ENCODE measurements around the gene TMEM202.
"Not testable (repeated sequence)": the region's sequence is repeated elsewhere in the genome, so short reads cannot be mapped to it uniquely, and the experiment has no call there.

TMEM202 gene

DNA sequence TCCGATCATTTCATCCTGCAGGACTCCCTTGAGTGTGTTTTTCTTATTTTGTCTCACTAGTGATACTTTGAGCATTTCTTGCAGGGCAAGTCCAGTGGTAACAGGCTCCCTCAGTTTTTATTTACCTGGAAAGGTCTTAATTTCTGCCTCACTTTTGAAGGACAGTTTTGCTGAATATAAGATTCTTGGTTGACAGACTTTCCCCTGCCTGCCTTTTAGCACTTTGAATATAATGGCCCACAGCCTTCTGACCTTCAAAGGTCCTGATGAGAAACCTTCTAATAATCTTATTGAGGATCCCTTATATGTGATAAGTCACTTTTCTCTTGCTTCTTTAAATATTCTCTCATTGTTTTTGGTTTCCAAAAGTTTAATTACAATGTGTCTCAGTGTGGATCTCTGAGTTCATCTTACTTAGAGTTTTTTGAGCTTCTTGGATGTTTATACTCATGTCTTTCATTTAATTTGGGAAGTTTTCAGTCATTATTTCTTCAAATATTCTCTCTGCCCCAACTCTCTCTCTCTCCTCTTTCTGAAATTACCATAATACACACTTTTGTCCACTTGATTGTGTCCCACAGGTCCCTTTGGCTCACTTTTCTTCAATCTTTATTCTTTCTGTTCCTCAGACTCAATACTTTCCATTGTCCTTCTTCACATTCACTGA, 39.7 kb downstream of the TMEM202 start (continued):
- TF ChIP-seq PPARA (CRISPR knock-in tag; IDR thresholded peaks at IDR 0.05; ENCODE audit: borderline replicate concordance), result no peak

DNA sequence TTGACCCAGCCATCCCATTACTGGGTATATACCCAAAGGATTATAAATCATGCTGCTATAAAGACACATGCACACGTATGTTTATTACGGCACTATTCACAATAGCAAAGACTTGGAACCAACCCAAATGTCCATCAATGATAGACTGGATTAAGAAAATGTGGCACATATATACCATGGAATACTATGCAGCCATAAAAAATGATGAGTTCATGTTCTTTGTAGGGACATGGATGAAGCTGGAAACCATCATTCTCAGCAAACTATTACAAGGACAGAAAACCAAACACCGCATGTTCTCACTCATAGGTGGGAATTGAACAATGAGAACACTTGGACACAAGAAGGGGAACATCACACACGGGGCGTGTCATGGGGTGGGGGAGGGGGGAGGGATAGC, 44.7 kb downstream of the TMEM202 start:
- ATAC-seq, result not testable (repeated sequence)

DNA sequence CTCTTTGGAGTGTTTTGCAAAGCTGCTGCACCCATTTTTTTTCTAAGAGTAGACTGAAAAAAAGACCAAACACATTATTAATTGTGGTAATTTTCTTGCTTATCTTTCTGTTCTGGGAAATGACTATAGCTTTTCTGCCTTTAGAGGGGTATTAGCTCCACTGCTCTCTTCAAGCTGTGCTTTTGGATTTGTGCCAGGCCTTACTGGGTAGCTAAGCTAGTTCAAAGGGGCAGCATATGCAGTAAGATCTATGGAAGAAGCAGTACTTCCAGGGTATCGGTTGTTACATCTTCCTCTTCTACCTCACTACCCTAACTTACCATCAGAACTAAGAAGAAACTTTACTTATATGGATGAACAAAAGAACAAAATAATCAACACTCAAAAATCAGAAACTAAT, 47.3 kb downstream of the TMEM202 start:
- no peak for TF ChIP-seq GLIS3 (CRISPR knock-in tag; IDR thresholded peaks at IDR 0.05)
- TF ChIP-seq ZNF565 (CRISPR knock-in tag; conservative IDR thresholded peaks at IDR 0.05; ENCODE audit: low read depth), result no peak
- TF ChIP-seq ZC3H10 (CRISPR knock-in tag; IDR thresholded peaks at IDR 0.05), result no peak
- no peak for TF ChIP-seq RARB (CRISPR knock-in tag; IDR thresholded peaks at IDR 0.05)
- no peak for TF ChIP-seq ZNF8 (CRISPR knock-in tag; IDR thresholded peaks at IDR 0.05)
- TF ChIP-seq TOX (CRISPR knock-in tag; IDR thresholded peaks at IDR 0.05; ENCODE audit: borderline replicate concordance), result no peak
- no peak for TF ChIP-seq SNAI2 (CRISPR knock-in tag; IDR thresholded peaks at IDR 0.05)
- TF ChIP-seq, protein P1, sequence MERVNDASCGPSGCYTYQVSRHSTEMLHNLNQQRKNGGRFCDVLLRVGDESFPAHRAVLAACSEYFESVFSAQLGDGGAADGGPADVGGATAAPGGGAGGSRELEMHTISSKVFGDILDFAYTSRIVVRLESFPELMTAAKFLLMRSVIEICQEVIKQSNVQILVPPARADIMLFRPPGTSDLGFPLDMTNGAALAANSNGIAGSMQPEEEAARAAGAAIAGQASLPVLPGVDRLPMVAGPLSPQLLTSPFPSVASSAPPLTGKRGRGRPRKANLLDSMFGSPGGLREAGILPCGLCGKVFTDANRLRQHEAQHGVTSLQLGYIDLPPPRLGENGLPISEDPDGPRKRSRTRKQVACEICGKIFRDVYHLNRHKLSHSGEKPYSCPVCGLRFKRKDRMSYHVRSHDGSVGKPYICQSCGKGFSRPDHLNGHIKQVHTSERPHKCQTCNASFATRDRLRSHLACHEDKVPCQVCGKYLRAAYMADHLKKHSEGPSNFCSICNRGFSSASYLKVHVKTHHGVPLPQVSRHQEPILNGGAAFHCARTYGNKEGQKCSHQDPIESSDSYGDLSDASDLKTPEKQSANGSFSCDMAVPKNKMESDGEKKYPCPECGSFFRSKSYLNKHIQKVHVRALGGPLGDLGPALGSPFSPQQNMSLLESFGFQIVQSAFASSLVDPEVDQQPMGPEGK (CRISPR knock-in tag; IDR thresholded peaks at IDR 0.05; ENCODE audit: borderline replicate concordance), result no peak
- no peak for TF ChIP-seq ZFP30 (CRISPR knock-in tag; IDR thresholded peaks at IDR 0.05)
- TF ChIP-seq, protein P2, sequence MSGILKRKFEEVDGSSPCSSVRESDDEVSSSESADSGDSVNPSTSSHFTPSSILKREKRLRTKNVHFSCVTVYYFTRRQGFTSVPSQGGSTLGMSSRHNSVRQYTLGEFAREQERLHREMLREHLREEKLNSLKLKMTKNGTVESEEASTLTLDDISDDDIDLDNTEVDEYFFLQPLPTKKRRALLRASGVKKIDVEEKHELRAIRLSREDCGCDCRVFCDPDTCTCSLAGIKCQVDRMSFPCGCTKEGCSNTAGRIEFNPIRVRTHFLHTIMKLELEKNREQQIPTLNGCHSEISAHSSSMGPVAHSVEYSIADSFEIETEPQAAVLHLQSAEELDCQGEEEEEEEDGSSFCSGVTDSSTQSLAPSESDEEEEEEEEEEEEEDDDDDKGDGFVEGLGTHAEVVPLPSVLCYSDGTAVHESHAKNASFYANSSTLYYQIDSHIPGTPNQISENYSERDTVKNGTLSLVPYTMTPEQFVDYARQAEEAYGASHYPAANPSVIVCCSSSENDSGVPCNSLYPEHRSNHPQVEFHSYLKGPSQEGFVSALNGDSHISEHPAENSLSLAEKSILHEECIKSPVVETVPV (CRISPR knock-in tag; IDR thresholded peaks at IDR 0.05), result no peak
- no peak for ATAC-seq

DNA sequence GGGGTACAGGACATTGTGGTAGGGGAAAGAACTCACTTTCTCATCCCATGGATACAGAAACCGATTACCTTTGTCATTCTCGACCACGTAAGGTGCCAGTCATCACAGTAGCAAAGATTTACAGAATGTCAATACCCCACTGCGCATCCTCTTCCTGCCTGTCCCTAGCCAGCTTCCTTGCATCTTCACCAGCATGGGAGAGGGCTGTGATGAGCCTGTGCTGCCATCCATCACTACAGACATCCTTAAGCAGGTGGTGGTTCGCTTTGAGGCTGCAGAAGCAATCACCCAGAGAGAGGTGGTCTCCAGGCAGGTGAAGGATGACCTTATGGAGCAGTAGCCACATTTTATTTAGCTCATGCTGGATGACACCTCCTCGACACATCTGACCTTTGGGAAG, 52.7 kb downstream of the TMEM202 start:
- TF ChIP-seq ARNTL (CRISPR knock-in tag; IDR thresholded peaks at IDR 0.05; ENCODE audit: borderline replicate concordance, low read depth) (no peak), ZC3H10 (CRISPR knock-in tag; IDR thresholded peaks at IDR 0.05) (no peak), ESRRG (CRISPR knock-in tag; IDR thresholded peaks at IDR 0.05) (no peak), TOX (CRISPR knock-in tag; IDR thresholded peaks at IDR 0.05; ENCODE audit: borderline replicate concordance) (no peak), TCF4 (CRISPR knock-in tag; IDR thresholded peaks at IDR 0.05; ENCODE audit: borderline replicate concordance) (no peak), ZFP30 (CRISPR knock-in tag; IDR thresholded peaks at IDR 0.05) (no peak), ZNF565 (CRISPR knock-in tag; conservative IDR thresholded peaks at IDR 0.05; ENCODE audit: low read depth) (no peak), ZFP3 (CRISPR knock-in tag; IDR thresholded peaks at IDR 0.05) (no peak), CSDC2 (CRISPR knock-in tag; IDR thresholded peaks at IDR 0.05) (no peak), ZNF70 (CRISPR knock-in tag; IDR thresholded peaks at IDR 0.05) (no peak)
- TF ChIP-seq, protein P3, sequence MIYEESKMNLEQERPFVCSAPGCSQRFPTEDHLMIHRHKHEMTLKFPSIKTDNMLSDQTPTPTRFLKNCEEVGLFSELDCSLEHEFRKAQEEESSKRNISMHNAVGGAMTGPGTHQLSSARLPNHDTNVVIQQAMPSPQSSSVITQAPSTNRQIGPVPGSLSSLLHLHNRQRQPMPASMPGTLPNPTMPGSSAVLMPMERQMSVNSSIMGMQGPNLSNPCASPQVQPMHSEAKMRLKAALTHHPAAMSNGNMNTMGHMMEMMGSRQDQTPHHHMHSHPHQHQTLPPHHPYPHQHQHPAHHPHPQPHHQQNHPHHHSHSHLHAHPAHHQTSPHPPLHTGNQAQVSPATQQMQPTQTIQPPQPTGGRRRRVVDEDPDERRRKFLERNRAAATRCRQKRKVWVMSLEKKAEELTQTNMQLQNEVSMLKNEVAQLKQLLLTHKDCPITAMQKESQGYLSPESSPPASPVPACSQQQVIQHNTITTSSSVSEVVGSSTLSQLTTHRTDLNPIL (CRISPR knock-in tag; IDR thresholded peaks at IDR 0.05; ENCODE audit: low read depth), result no peak

DNA sequence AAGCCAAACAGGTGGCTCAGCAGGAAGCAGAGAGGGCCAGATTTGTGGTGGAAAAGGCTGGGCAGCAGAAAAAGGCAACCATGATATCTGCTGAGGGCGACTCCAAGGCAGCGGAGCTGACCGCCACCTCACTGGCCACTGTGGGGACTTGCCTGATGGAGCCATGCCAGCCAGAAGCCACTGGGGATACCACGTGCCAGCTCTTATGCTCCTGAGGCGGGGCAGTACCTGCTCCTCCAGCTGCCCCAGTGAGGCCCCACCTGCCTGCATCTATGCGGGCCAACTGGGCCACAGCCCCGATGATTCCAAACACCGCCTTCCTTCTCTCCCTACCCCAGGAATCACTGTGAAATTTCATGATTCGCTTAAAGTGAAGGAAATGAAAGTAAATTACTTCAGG, 53.1 kb downstream of the TMEM202 start:
- ATAC-seq, result no peak
- no peak for TF ChIP-seq ZFP3 (CRISPR knock-in tag; IDR thresholded peaks at IDR 0.05)
- TF ChIP-seq ZNF70 (CRISPR knock-in tag; IDR thresholded peaks at IDR 0.05), result no peak
- no peak for TF ChIP-seq PPARA (CRISPR knock-in tag; IDR thresholded peaks at IDR 0.05; ENCODE audit: borderline replicate concordance)
- no peak for TF ChIP-seq ZFP30 (CRISPR knock-in tag; IDR thresholded peaks at IDR 0.05)

More for the DNA sequence above, 52.7 kb downstream of the TMEM202 start:
- ATAC-seq, result no peak

DNA sequence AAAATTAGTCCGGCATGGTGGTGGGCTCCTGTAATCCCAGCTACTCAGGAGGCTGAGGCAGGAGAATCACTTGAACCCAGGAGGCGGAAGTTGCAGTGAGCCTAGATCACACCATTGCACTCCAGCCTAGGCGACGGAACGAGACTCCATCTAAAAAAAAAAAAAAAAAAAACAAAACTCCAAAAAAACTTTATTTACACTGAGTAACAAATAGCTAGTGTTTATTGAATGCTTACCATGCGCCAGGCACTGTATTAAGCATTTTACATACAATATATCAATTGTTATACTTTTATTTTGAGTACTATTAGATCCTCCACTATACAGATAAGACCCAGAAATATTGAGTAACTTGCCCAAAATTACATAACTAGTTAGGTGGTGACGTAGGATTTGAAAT, 58.6 kb downstream of the TMEM202 start:
- no peak for ATAC-seq
- TF ChIP-seq, protein P3 (CRISPR knock-in tag; IDR thresholded peaks at IDR 0.05; ENCODE audit: low read depth), result no peak
- TF ChIP-seq TOX (CRISPR knock-in tag; IDR thresholded peaks at IDR 0.05; ENCODE audit: borderline replicate concordance), result no peak
- no peak for TF ChIP-seq ZFP30 (CRISPR knock-in tag; IDR thresholded peaks at IDR 0.05)
- TF ChIP-seq TCF4 (CRISPR knock-in tag; IDR thresholded peaks at IDR 0.05; ENCODE audit: borderline replicate concordance), result no peak
- TF ChIP-seq, protein P1 (CRISPR knock-in tag; IDR thresholded peaks at IDR 0.05; ENCODE audit: borderline replicate concordance), result no peak
- TF ChIP-seq ESRRG (CRISPR knock-in tag; IDR thresholded peaks at IDR 0.05), result no peak
- TF ChIP-seq SNAI2 (CRISPR knock-in tag; IDR thresholded peaks at IDR 0.05), result no peak
- TF ChIP-seq RARB (CRISPR knock-in tag; IDR thresholded peaks at IDR 0.05), result no peak
- TF ChIP-seq BACH2 (CRISPR knock-in tag; IDR thresholded peaks at IDR 0.05; ENCODE audit: borderline replicate concordance), result no peak
- TF ChIP-seq, protein P4, sequence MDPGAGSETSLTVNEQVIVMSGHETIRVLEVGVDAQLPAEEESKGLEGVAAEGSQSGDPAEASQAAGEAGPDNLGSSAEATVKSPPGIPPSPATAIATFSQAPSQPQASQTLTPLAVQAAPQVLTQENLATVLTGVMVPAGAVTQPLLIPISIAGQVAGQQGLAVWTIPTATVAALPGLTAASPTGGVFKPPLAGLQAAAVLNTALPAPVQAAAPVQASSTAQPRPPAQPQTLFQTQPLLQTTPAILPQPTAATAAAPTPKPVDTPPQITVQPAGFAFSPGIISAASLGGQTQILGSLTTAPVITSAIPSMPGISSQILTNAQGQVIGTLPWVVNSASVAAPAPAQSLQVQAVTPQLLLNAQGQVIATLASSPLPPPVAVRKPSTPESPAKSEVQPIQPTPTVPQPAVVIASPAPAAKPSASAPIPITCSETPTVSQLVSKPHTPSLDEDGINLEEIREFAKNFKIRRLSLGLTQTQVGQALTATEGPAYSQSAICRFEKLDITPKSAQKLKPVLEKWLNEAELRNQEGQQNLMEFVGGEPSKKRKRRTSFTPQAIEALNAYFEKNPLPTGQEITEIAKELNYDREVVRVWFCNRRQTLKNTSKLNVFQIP (CRISPR knock-in tag; IDR thresholded peaks at IDR 0.05; ENCODE audit: borderline replicate concordance, low read depth), result no peak
- TF ChIP-seq PPARA (CRISPR knock-in tag; IDR thresholded peaks at IDR 0.05; ENCODE audit: borderline replicate concordance), result no peak
- no peak for TF ChIP-seq GLIS3 (CRISPR knock-in tag; IDR thresholded peaks at IDR 0.05)
- no peak for TF ChIP-seq ZFP3 (CRISPR knock-in tag; IDR thresholded peaks at IDR 0.05)

Measured in SK-N-SH treated with all-trans-retinoic acid at 6 μM for 48 hours (cell line).